ENCODE data around the gene UBAP1L. TPM values are rescaled to one million over a fixed set of nuclear protein-coding genes. Genes with fewer than 3 reads are reported as not detected.

Gene UBAP1L
- polyA plus RNA-seq, 1 donor (not counting 4 experiments of a cell fraction or from before 2014, with no cell fraction given) = 0.55 TPM

DNA sequence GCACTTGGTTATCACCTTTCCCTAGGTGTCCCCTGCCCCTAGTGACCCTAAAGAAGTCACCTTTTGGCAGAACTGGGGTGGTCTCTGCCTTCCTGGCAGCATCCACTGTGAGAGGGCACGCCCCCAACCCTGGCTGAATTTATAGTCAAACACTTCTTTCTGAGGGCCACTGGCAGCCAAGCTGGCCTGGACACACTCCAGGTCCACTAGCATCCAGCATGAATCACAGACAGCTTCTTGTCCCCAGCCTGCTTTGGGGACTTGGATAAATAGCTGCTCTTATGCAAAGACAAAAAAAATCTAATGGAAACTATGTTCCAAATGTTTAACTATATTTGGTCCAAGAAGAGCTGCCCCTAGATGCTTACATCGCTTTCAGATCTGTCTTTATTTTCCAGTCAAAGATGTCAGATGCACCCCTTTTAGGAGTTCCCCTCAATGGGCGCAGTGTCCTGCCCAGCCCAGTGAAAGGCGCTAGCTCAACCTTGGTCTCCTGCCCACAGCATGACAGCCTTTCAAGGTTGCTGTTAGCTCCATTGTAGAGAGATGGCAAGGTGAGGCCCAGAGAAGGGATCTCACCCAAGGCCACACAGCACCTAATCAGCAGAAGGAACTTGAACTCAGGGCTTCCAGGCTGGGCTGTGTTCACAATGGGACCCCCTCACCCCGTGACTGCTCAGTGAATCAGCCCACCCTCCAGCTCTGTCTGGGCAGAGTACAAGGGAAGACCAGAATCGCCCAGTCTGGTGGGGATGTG is 54.2 kb downstream of the UBAP1L start:
- dilution Hi-C loops (cut with MboI; ENCODE audit: extremely low pct_ligation_motif_present, low sequenced_read_pairs) = no loop called here
- Histone ChIP-seq H3K9me3 (ENCODE audit: control insufficient read depth, low read depth, low read length) (no peaks in the 10 kb centered on the region), H3K9ac (ENCODE audit: control insufficient read depth, extremely low read depth, insufficient read depth, low read length) (no peak overlapping the region), H3K4me3 (ENCODE audit: control insufficient read depth in 2 of 3, extremely low read depth in 1 of 3, insufficient read depth in 2 of 3, low read depth in 1 of 3, low read length in 3 of 3) (no peak overlapping the region), H3K79me2 (ENCODE audit: control insufficient read depth, insufficient read depth, low read length) (no peaks in the 10 kb centered on the region), H2AFZ (ENCODE audit: control insufficient read depth, low read length) (no peak overlapping the region), H3K27ac (ENCODE audit: control insufficient read depth, insufficient read depth, low read length) (no peak overlapping the region), H3K4me1 (ENCODE audit: control insufficient read depth, extremely low read depth, insufficient read depth, low read length) (no peaks in the 10 kb centered on the region), H3K27me3 (ENCODE audit: control insufficient read depth, extremely low read depth, insufficient read depth, low read length) (peaks cover 17% of the 10 kb centered on the region), H3K36me3 (ENCODE audit: control insufficient read depth in 2 of 2, extremely low read depth in 1 of 2, insufficient read depth in 2 of 2, low read length in 2 of 2) (no peaks in the 10 kb centered on the region), H3K9me1 (ENCODE audit: control insufficient read depth, extremely low read depth, insufficient read depth, low read length) (no peaks in the 10 kb centered on the region), H4K20me1 (ENCODE audit: control insufficient read depth, extremely low read depth, insufficient read depth, low read length) (no peaks in the 10 kb centered on the region), H3K4me2 (ENCODE audit: control insufficient read depth, extremely low read depth, insufficient read depth, low read depth, low read length) (no peak overlapping the region)
- TF ChIP-seq EZH2 (IDR thresholded peaks at IDR 0.05; ENCODE audit: low read length) = no peak
- TF ChIP-seq, protein P1, sequence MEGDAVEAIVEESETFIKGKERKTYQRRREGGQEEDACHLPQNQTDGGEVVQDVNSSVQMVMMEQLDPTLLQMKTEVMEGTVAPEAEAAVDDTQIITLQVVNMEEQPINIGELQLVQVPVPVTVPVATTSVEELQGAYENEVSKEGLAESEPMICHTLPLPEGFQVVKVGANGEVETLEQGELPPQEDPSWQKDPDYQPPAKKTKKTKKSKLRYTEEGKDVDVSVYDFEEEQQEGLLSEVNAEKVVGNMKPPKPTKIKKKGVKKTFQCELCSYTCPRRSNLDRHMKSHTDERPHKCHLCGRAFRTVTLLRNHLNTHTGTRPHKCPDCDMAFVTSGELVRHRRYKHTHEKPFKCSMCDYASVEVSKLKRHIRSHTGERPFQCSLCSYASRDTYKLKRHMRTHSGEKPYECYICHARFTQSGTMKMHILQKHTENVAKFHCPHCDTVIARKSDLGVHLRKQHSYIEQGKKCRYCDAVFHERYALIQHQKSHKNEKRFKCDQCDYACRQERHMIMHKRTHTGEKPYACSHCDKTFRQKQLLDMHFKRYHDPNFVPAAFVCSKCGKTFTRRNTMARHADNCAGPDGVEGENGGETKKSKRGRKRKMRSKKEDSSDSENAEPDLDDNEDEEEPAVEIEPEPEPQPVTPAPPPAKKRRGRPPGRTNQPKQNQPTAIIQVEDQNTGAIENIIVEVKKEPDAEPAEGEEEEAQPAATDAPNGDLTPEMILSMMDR (optimal IDR thresholded peaks at IDR 0.05 in 1 of 3, IDR thresholded peaks at IDR 0.05 in 1 of 3, conservative IDR thresholded peaks at IDR 0.05 in 1 of 3; ENCODE audit: extremely low read depth in 1 of 3, insufficient read depth in 2 of 3, low read length in 3 of 3) = no peak
- FAIRE-seq (no peak), DNase-seq (ENCODE audit: low read depth, low spot score) (no peak)

DNA sequence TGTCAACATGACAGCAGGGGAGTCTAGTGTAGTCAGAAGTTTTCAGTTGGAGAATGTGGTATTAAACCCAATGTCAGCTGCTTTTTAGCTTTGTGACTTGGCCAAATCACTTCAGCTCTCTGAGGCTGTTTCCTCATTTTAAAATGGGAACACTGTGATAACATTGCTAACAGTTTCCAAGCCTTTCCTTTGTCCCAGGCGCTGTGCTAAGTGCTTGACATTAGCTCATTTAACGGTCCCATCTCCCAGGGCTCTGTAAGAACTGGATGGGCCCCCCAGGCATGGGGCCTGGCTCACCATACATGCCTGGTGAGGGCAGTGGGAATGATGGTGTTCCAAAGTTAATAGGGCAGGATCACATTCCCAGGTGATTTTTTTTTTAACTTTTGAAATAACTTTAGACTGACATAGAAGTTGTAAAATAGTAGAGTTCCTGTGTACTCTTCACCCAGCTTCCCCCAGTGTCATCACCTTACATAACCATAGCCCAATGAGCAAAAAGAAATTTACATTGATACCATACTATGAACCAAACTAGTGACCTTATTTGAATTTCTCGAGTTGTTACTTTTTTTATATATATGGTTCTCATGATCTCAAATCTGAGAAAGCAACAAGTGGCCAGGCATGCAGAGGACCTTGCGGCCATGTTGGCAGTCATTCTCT is 54.9 kb downstream of the UBAP1L start:
- Histone ChIP-seq H3K27ac (ENCODE audit: control insufficient read depth, insufficient read depth, low read length) (no peak overlapping the region), H3K4me2 (ENCODE audit: control insufficient read depth, extremely low read depth, insufficient read depth, low read depth, low read length) (no peak overlapping the region), H3K4me3 (ENCODE audit: control insufficient read depth in 2 of 3, extremely low read depth in 1 of 3, insufficient read depth in 2 of 3, low read depth in 1 of 3, low read length in 3 of 3) (no peak overlapping the region), H4K20me1 (ENCODE audit: control insufficient read depth, extremely low read depth, insufficient read depth, low read length) (no peaks in the 10 kb centered on the region), H3K36me3 (ENCODE audit: control insufficient read depth in 2 of 2, extremely low read depth in 1 of 2, insufficient read depth in 2 of 2, low read length in 2 of 2) (no peaks in the 10 kb centered on the region), H3K4me1 (ENCODE audit: control insufficient read depth, extremely low read depth, insufficient read depth, low read length) (no peaks in the 10 kb centered on the region), H3K9ac (ENCODE audit: control insufficient read depth, extremely low read depth, insufficient read depth, low read length) (no peak overlapping the region), H2AFZ (ENCODE audit: control insufficient read depth, low read length) (no peak overlapping the region), H3K79me2 (ENCODE audit: control insufficient read depth, insufficient read depth, low read length) (no peaks in the 10 kb centered on the region), H3K9me1 (ENCODE audit: control insufficient read depth, extremely low read depth, insufficient read depth, low read length) (no peaks in the 10 kb centered on the region), H3K9me3 (ENCODE audit: control insufficient read depth, low read depth, low read length) (no peaks in the 10 kb centered on the region), H3K27me3 (ENCODE audit: control insufficient read depth, extremely low read depth, insufficient read depth, low read length) (peaks cover 11% of the 10 kb centered on the region)
- FAIRE-seq (no peak), DNase-seq (ENCODE audit: low read depth, low spot score) (no peak)
- no peak for TF ChIP-seq EZH2 (IDR thresholded peaks at IDR 0.05; ENCODE audit: low read length)
- TF ChIP-seq, protein P1 (optimal IDR thresholded peaks at IDR 0.05 in 1 of 3, IDR thresholded peaks at IDR 0.05 in 1 of 3, conservative IDR thresholded peaks at IDR 0.05 in 1 of 3; ENCODE audit: extremely low read depth in 1 of 3, insufficient read depth in 2 of 3, low read length in 3 of 3) = no peak
- dilution Hi-C loops (cut with MboI; ENCODE audit: extremely low pct_ligation_motif_present, low sequenced_read_pairs) = no loop called here

All from keratinocyte (primary cell).